Smooth muscle cell (in vitro differentiated cells): ENCODE results near the gene MRGPRX3. TPM values are rescaled to one million over a fixed set of nuclear protein-coding genes. Genes with fewer than 3 reads are reported as not detected.
A peak's percentile ranks its signal among the peaks of the same experiment; 100 is the strongest.
"Not testable (repeated sequence)": the region's sequence is repeated elsewhere in the genome, so short reads cannot be mapped to it uniquely, and the experiment has no call there.

Source experiments
- DNase-seq: peaks from one replicate; lab custom pipeline; 2025; ENCODE audit not compliant: unreplicated experiment; lab: John Stamatoyannopoulos, UW
- H2AFZ ChIP-seq: fragments of 200-600 bp; sonication (generic); 2 replicates; pipeline ENCODE4 v1.6.0; 2016; ENCODE audit warnings: antibody characterized with exemption, low read depth, mild to moderate bottlenecking
- H3F3A ChIP-seq: fragments of 200-600 bp; sonication (generic); 2 replicates; pipeline ENCODE4 v1.6.0; 2017; ENCODE audit warnings: antibody characterized with exemption, low read depth
- H3K27ac ChIP-seq: fragments of 200-600 bp; sonication (generic); 2 replicates; pipeline ENCODE4 v1.5.1; 2016; ENCODE audit warnings: low read depth, mild to moderate bottlenecking
- H3K27me3 ChIP-seq: fragments of 200-600 bp; sonication (generic); 2 replicates; pipeline ENCODE4 v1.6.1; 2016; ENCODE audit warnings: low read depth, mild to moderate bottlenecking
- H3K36me3 ChIP-seq: fragments of 200-600 bp; sonication (generic); 2 replicates; pipeline ENCODE4 v1.5.1; 2016; ENCODE audit warnings: low read depth
- H3K4me1 ChIP-seq: fragments of 200-600 bp; sonication (generic); 2 replicates; pipeline ENCODE4 v1.5.1; 2016; ENCODE audit warnings: low read depth
- H3K4me2 ChIP-seq: fragments of 200-600 bp; sonication (generic); 2 replicates; pipeline ENCODE4 v1.6.0; 2016; ENCODE audit warnings: mild to moderate bottlenecking
- H3K4me3 ChIP-seq: fragments of 200-600 bp; sonication (generic); 2 replicates; pipeline ENCODE4 v1.5.1; 2016; ENCODE audit warnings: mild to moderate bottlenecking
- H3K79me2 ChIP-seq: fragments of 200-600 bp; sonication (generic); 2 replicates; pipeline ENCODE4 v1.6.0; 2016; ENCODE audit warnings: low read depth, mild to moderate bottlenecking
- H3K9ac ChIP-seq: fragments of 200-600 bp; sonication (generic); 2 replicates; pipeline ENCODE4 v1.6.0; 2016; ENCODE audit warnings: low read depth
- H3K9me3 ChIP-seq: fragments of 200-600 bp; sonication (generic); replicated peaks from 2 replicates; pipeline ENCODE4 v1.5.1; 2016; ENCODE audit warnings: low read depth
- H4K20me1 ChIP-seq: fragments of 200-600 bp; sonication (generic); 2 replicates; pipeline ENCODE4 v1.6.0; 2016; ENCODE audit warnings: low read depth
- WGBS: methylation state at CpG from one replicate; pipeline ENCODE4 v1.1.7; 2016; ENCODE audit warnings: low lambda C conversion rate; 5-methylcytosine and 5-hydroxymethylcytosine counted together
- polyA plus RNA-seq: library from polyadenylated mRNA; unstranded; fragments of >200 nt; fragmentation: Nextera tagmentation; extraction: Ambion mirVana; gene quantifications from 2 replicates; pipeline ENCODE4 v1.2.1, GENCODE V29; 2016
- total RNA-seq: library from RNA; depleted of rRNA; stranded (reverse); fragments of >200 nt; gene quantifications from 2 replicates; pipeline ENCODE4 v1.2.3, GENCODE V29; 2014
- TF ChIP-seq, protein P1 (sequence below): fragments of 200-600 bp; sonication (generic); IDR thresholded peaks from 2 replicates; pipeline ENCODE4 v1.5.1; 2017; ENCODE audit warnings: borderline replicate concordance, mild to moderate bottlenecking, antibody characterized with exemption; ENCODE audit not compliant: insufficient read depth, poor library complexity, severe bottlenecking

Gene MRGPRX3
- total and polyA plus RNA-seq, 2 experiments from 2014 or later, result not detected

DNA sequence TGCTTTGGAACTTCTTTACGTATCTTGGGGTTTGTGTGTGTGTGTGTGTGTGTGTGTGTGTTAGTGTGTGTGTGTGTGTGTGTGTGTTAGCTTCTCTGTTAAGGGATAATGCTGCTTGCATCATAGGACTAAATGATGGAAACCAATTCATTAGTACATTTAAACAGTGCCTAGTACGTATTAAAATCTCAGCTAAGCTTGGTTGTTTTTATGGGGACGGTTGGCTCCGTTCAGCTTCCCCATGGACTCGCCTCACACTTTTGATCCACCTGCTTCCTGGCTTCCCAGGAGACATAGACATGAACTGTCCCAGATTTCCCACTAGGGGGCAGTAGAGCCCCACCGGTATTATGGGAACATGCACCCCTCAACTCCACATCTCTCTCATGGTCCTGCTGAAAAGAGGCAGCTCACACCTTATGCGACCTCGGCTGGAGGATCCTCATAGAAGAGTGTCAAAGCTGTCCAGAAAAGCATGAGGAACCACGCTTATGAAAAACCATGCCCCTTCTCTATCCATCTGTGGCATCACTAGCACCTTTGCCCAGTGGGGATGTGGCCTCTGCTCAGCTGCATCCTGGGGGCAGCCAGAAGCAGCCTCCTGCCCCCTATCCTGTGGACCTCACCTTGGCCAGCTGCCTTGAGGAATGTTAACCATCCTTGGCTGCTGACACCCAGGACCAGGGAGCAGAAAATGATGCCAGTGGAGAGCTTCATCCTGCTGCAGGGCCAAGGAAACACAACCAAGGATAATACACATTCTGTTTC lies 16.8 kb upstream of the MRGPRX3 start:
- no peaks in the 10 kb centered on the region for H3K36me3 ChIP-seq
- H3K4me2 ChIP-seq, result no peak overlapping the region
- TF ChIP-seq, protein P1, sequence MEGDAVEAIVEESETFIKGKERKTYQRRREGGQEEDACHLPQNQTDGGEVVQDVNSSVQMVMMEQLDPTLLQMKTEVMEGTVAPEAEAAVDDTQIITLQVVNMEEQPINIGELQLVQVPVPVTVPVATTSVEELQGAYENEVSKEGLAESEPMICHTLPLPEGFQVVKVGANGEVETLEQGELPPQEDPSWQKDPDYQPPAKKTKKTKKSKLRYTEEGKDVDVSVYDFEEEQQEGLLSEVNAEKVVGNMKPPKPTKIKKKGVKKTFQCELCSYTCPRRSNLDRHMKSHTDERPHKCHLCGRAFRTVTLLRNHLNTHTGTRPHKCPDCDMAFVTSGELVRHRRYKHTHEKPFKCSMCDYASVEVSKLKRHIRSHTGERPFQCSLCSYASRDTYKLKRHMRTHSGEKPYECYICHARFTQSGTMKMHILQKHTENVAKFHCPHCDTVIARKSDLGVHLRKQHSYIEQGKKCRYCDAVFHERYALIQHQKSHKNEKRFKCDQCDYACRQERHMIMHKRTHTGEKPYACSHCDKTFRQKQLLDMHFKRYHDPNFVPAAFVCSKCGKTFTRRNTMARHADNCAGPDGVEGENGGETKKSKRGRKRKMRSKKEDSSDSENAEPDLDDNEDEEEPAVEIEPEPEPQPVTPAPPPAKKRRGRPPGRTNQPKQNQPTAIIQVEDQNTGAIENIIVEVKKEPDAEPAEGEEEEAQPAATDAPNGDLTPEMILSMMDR, result peak; percentile 88
- H3K79me2 ChIP-seq, result no peaks in the 10 kb centered on the region
- H4K20me1 ChIP-seq, result no peaks in the 10 kb centered on the region
- H3K4me3 ChIP-seq, result no peak overlapping the region
- no peak overlapping the region for H3K9ac ChIP-seq
- 6% methylated on average over 9 of the region's 9 CpGs for WGBS
- H3K9me3 ChIP-seq, result no peaks in the 10 kb centered on the region
- H2AFZ ChIP-seq, result no peak overlapping the region
- H3K4me1 ChIP-seq, result no peaks in the 10 kb centered on the region
- peaks cover 34% of the 10 kb centered on the region for H3K27me3 ChIP-seq
- no peak overlapping the region for H3K27ac ChIP-seq
- H3F3A ChIP-seq, result no peaks in the 10 kb centered on the region
- no peak for DNase-seq

DNA sequence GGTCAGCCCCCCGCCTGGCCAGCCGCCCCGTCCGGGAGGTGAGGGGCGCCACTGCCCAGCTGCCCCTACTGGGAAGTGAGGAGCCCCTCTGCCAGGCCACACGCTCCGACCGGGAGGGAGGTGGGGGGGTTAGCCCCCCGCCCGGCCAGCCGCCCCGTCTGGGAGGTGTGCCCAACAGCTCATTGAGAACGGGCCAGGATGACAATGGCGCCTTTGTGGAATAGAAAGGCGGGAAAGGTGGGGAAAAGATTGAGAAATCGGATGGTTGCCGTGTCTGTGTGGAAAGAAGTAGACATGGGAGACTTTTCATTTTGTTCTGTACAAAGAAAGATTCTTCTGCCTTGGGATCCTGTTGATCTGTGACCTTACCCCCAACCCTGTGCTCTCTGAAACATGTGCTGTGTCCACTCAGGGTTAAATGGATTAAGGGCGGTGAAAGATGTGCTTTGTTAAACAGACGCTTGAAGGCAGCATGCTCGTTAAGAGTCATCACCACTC lies 11.0 kb upstream of the MRGPRX3 start:
- not testable (repeated sequence) for H3K36me3 ChIP-seq, H3K4me1 ChIP-seq, DNase-seq, H3K4me3 ChIP-seq, H3K9ac ChIP-seq, H3K27ac ChIP-seq, H2AFZ ChIP-seq, H3K9me3 ChIP-seq, H3F3A ChIP-seq, H3K27me3 ChIP-seq, H3K79me2 ChIP-seq, H4K20me1 ChIP-seq, H3K4me2 ChIP-seq
- 86% methylated on average over 15 of the region's 20 CpGs for WGBS

DNA sequence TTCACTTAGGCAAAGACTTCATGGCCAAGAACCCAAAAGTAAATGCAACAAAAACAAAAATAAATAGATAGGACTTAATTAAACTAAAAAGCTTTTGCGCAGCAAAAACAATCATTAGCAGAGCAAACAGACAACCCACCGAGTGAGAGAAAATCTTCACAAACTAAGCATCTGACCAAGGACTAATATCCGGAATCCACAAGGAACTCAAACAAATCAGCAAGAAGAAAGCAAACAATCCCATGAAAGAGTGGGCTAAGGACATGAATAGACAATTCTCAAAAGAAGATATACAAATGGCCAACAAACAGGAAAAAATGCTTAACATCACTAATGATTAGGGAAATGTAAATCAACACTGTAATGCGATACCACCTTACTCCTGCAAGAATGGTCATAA lies 1.3 kb upstream of the MRGPRX3 start:
- 91% methylated on average over 4 of the region's 4 CpGs for WGBS
- not testable (repeated sequence) for H3K4me1 ChIP-seq, H4K20me1 ChIP-seq, H3K27me3 ChIP-seq, DNase-seq, H3K4me3 ChIP-seq, H3K79me2 ChIP-seq, H3F3A ChIP-seq, H3K36me3 ChIP-seq, H3K4me2 ChIP-seq, H3K9ac ChIP-seq, H3K27ac ChIP-seq, H3K9me3 ChIP-seq, H2AFZ ChIP-seq

DNA sequence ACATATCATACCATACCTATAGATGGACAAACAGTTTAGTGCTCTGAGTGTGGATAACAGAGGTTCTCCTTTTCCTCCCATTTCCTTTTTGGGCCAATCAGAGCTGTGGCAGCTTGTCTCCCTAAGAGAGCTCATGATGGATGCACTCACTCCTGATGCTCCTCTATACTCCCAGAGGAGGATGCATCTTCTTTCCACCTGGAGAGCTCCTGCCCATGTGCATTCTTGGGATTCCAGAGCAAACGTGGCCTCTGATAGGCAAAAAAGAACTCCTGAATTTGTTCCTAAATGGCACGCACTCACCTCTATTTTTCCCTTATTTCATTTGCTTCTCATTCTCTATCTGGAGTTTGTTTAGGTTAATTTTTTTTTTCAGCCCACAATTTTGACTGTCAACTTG lies 2.9 kb downstream of the MRGPRX3 start:
- no peak for DNase-seq
- Histone ChIP-seq H3K36me3 (no peaks in the 10 kb centered on the region), H3K79me2 (no peaks in the 10 kb centered on the region), H3K9ac (no peak overlapping the region), H3K4me2 (no peak overlapping the region), H2AFZ (no peak overlapping the region), H3K27me3 (no peaks in the 10 kb centered on the region), H3F3A (no peaks in the 10 kb centered on the region), H3K4me1 (no peaks in the 10 kb centered on the region), H3K27ac (no peak overlapping the region), H4K20me1 (no peaks in the 10 kb centered on the region), H3K4me3 (no peak overlapping the region), H3K9me3 (no peaks in the 10 kb centered on the region)
- WGBS, result 29% methylated on average over 2 of the region's 2 CpGs
- TF ChIP-seq, protein P1, result no peak
